Activated CD8-positive, alpha-beta memory T cell treated with anti-CD3 and anti-CD28 coated beads, Interleukin-2, amount 50 U/mL, for 24 hours (primary cell): Measurements from ENCODE around the gene ARHGAP30.

Source experiments
- DNase-seq: peaks from one replicate; pipeline ENCODE4 v3.0.0-alpha.2; 2020; ENCODE audit errors: extremely low read depth

Gene ARHGAP30

DNA sequence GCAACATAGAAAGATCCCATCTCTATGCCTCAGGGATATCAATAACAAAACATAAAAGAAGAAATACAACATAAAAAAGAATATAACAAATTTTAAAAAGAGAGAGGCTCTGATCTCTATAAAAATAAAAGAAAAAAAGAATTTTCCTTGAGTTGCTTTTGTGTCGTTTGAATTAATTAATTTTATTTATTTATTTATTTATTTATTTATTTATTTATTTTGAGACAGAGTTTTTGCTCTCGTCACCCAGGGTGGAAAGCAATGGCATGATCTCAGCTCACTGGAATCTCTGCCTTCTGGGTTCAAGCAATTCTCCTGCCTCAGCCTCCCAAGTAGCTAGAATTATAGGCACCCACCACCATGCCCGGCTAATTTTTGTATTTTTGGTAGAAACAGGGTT is 57.3 kb downstream of the ARHGAP30 start:
- DNase-seq: no peak

DNA sequence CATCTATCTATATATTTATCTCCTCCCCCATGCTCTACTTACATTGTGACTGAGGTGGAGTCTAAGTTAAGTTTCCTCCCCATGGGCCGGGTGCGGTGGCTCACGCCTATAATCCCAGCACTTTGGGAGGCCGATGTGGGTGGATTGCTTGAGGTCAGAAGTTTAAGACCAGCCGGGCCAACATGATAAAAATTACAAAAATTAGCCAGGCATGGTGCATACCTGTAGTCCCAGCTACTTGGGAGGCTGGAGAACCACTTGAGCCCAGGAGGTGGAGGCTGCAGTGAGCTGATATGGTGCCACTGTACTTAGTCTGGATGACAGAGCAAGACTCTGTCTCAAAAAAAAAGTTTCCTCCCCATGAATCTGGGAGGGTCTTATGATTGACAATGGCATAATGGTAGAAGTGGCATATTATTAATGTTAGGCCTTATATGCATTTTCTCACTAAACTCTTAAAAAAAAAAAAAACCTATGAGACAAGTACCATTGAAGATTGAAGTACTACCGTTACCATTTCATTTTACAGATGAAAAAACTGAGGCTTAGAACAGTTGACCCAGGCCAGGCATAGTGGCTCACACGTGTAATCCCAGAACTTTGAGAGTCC is 60.0 kb downstream of the ARHGAP30 start:
- DNase-seq: no peak

DNA sequence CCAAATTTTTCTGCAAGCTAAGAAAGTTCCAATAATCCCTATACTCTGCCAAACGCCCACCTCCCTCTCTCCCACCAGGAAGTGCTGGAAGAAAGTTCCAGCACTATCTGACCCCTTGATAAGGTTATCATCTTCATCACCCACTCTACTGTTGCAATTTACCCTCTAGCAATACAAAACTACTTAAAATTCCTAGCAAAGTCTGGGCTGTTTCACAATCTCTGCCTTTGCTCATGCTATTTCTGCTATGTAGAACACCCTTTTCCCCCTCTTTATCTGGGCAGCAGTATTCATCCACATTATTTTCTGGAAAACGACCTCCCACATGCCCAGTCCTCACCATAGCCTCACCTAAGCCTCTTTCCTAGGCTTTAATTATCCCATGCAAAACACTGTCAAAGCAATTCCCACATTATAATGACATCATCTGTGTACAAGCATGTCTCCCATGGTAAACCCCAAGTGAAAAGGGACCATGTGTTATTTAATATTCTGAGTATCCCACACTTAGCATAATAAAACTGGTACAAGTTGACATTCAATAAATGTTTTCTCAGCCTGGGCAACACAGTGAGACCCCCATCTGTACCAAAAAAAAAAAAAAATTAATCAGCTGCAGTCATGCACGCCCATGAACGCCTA is 60.7 kb downstream of the ARHGAP30 start:
- no peak for DNase-seq

DNA sequence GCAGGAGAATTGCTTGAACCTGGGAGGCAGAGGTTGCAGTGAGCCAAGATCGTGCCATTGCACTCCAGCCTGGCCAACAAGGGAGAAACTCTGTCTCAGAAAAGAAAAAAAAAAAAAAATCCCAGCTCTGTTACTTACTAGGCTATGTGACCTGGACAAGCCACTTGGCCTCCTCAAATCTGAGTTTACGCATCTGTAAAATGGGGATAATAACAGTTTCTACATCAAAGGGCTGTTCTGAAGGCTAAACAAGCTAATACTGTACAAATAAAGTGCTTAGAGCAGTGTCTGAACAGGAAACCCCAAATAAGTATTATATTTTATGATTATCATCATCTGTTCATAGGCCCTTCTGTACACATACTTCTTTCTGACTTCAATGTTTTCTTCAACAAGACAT is 62.3 kb downstream of the ARHGAP30 start:
- DNase-seq: no peak

DNA sequence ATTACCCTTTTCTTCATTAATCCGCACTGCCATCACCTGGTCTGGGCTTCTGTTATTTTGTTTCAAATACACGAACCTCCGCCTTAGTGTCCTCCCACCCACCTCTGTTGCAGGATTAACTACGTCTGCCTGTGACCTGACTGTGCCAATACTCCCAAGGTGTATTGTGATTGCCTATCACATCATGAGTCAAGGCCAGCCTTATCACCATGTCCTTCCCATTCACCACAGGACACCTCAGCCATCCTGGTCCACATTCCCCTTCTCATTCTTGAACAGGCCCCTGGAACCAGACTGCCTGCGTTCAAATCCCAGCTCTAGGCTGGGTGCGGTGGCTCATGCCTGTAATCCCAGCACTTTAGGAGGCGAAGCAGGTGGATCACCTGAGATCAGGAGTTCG is 63.1 kb downstream of the ARHGAP30 start:
- no peak for DNase-seq

DNA sequence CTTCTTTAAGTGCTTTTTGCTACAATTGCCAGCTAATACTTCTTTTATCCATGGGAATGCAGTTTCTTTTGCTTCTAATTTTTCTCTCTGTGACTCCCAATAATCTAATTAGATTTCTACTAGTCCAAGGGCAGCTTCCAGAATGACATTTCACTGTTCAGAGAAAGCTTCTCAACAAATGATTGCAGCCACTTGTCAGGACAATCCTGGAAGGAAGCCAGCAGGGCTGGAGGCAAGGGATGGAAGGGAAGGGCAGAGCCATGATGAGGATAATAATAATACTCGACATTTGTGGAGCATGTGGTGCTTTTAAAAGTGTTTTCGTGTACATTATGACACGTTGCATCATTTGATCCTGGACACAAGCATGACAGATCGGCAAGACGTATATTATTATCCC is 68.2 kb downstream of the ARHGAP30 start:
- no peak for DNase-seq

DNA sequence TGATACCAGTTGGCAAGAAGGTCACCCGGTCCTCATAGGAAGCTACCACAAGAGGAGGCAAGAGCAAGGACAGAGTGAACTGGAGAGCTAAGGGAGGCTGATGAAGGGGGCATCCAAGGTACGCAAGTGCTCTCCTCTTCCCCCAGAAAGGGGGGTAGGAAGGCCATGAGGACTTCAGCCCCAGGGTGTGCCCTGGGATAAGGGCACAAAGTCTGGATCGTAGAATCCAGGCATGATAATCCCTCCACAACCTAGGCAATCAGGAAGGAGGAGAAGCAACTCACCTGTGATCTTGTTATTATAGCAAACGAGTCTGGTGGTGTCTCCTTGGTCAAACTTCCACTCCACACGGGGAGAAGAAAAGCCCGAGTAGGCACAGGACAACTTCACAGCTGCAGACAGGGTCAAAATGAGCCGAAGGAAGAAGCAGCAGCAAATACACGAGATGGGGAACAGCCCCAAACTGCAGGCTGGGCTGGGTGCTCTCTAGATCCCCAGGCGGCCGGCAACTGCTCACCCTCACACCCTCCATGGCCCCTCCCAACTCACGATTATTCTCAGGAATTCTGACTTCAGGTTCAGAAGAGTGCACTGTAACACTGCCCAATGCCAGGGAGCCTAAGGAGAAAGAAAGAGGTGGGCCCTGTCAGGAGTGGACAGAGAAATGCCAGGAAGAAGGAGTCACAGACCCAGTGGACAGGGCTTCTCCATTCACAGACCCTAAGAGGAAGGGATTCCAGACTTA is 68.8 kb downstream of the ARHGAP30 start:
- no peak for DNase-seq

DNA sequence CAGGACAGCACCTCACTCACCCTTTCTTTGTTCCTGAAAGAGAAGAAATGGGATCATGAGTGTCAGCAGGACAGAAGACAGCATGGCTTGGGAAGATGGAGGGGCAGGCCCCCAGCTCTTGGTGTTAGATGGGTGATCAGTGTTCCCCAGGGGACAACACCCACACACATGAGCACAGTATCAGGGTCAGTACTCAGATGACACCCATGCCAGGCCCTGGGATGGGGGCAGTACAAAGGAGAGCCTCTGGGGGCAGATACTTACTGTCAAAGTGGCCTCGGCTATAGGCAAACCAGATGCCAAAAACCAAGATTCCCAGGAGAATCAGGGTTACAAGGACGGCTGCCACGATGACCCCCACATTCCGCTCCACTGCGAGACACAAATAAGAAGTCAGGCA is 70.3 kb downstream of the ARHGAP30 start:
- no peak for DNase-seq

DNA sequence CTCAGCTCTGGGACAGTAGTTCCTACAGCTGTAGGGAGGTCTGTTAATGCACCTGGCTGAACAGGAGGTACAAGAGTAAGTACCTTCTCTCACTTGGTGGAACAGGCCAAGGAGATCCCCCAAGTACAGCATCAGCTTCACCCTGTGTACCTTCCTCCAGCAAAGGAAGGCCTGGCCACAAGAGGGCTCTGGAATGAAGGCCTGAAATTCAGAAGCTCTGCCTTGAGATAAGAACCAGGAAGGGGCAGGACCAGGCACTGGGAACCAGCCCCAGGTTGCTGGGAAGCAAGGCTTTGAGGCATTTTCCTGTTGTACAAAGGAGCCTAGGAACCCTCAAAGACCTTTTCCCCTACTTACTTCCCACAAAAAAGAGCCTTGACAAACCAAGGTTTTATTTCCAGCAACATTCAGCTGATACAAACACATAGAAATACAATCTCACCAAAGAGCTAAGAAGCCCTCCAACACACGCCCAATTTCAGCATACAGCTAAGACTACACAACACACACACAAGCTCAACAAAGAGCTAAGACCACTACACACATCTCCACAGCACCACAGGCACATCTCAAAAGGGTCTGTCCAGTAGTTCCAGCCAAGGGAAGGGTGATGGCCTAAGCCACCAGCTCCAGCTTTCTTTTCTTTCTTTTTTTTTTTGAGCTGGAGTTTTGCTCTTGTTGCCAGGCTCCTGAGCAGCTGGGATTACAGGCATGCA is 72.2 kb downstream of the ARHGAP30 start:
- no peak for DNase-seq
